Caco-2 (cell line): ENCODE data around the gene GMPR. TPM values are rescaled to one million over a fixed set of nuclear protein-coding genes. Genes with fewer than 3 reads are reported as not detected.

Source experiments
- BruUV-seq: library from RNA; stranded (reverse); fragments of 400-500 nt; replicated peaks from 2 replicates; lab custom pipeline; 2021; lab: Mats Ljungman, UMichigan
- CTCF ChIA-PET: fragments of 300-600 bp; sonication (Branson Sonifier 250); formaldehyde crosslinking; loops from one replicate; lab custom pipeline; 2022; ENCODE audit warnings: antibody characterized with exemption; lab: Charles Lee
- POLR2A ChIA-PET: fragments of 300-600 bp; sonication (Branson Sonifier 250); formaldehyde crosslinking; loops from one replicate; lab custom pipeline; 2022; ENCODE audit warnings: antibody characterized with exemption; lab: Charles Lee
- DNase-seq, 2 experiments: peaks; one replicate each; pipeline versions ENCODE4 v3.0.0 to v3.0.0-alpha.2; 2020 to 2022
- H3K27me3 ChIP-seq: replicated peaks from 2 replicates; pipeline ENCODE4 v1.6.0; 2011; ENCODE audit warnings: low read length; ENCODE audit not compliant: control insufficient read depth, insufficient read depth
- H3K36me3 ChIP-seq: 2 replicates; pipeline ENCODE4 v1.5.1; 2011; ENCODE audit warnings: low read length; ENCODE audit not compliant: control insufficient read depth, insufficient read depth
- H3K4me1 ChIP-seq: fragments of 250-450 bp; sonication (Bioruptor Pico); 2 replicates; pipeline ENCODE4 v1.5.1; 2020; ENCODE audit warnings: mild to moderate bottlenecking
- H3K4me3 ChIP-seq: 2 replicates; pipeline ENCODE4 v1.5.1; 2011; ENCODE audit warnings: low read depth, mild to moderate bottlenecking, control low read depth, low read length
- H3K9me3 ChIP-seq: fragments of 250-450 bp; sonication (Bioruptor Pico); 2 replicates; pipeline ENCODE4 v1.5.1; 2020; ENCODE audit warnings: mild to moderate bottlenecking, moderate library complexity
- H3K27ac Mint-ChIP-seq: one replicate; pipeline ENCODE4 v1.8.0; 2022; ENCODE audit warnings: mixed read lengths; ENCODE audit not compliant: unreplicated experiment
- H3K27me3 Mint-ChIP-seq: one replicate; pipeline ENCODE4 v1.8.0; 2022; ENCODE audit warnings: mixed read lengths; ENCODE audit not compliant: insufficient read depth, unreplicated experiment
- H3K36me3 Mint-ChIP-seq: one replicate; pipeline ENCODE4 v1.8.0; 2022; ENCODE audit warnings: mild to moderate bottlenecking, mixed read lengths; ENCODE audit not compliant: insufficient read depth, unreplicated experiment
- H3K4me1 Mint-ChIP-seq: one replicate; pipeline ENCODE4 v1.8.0; 2022; ENCODE audit warnings: low read depth, mixed read lengths; ENCODE audit not compliant: unreplicated experiment
- H3K4me3 Mint-ChIP-seq: one replicate; pipeline ENCODE4 v1.8.0; 2022; ENCODE audit warnings: mild to moderate bottlenecking, moderate library complexity, mixed read lengths; ENCODE audit not compliant: unreplicated experiment
- H3K9me3 Mint-ChIP-seq: one replicate; pipeline ENCODE4 v1.8.0; 2022; ENCODE audit warnings: mixed read lengths; ENCODE audit not compliant: unreplicated experiment
- intact Hi-C: fragments of 100-400 bp; cut with micrococcal nuclease; formaldehyde crosslinking; loops from one replicate; pipeline ENCODE4 v1.10.0; 2022; ENCODE audit not compliant: unreplicated experiment
- total RNA-seq: library from RNA; stranded (reverse); gene quantifications from 2 replicates; pipeline ENCODE4 v1.2.3, GENCODE V29; 2022
- TF ChIP-seq, protein P1 (sequence below), 2 experiments: fragments of 200-600 bp in 1 of 2; IDR thresholded peaks; 1 replicate in 1 of 2; 2 replicates in 1 of 2; pipeline versions ENCODE4 v1.5.1 to v1.8.0; 2011 to 2022; ENCODE audit warnings: antibody characterized with exemption in 1 of 2, control low read depth in 1 of 2, inconsistent platforms in 1 of 2, low read depth in 1 of 2, low read length in 1 of 2, mild to moderate bottlenecking in 1 of 2, moderate library complexity in 1 of 2; ENCODE audit not compliant: insufficient read depth in 1 of 2, severe bottlenecking in 1 of 2, unreplicated experiment in 1 of 2

GMPR gene
- total RNA-seq, 1 experiment from 2014 or later, result 1.3 TPM

DNA sequence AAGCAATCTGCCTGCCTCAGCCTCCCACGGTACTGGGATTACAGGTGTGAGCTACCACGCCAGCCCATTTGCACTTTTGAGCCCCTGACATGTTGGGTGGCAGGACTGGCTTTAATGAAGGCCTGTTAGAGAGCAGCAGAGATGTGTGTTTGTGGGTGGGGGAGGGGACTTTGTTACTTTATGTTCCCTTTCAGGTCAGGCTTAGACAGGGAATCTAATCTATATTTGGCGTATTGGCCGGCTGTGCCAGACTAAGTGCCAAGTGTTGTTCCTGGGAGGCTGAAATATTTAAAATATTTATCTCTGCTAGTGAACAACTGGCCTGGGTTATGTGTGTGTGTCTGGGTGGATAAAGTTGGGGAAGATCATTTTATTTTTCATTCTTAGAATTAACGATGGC is 6.1 kb downstream of the GMPR start:
- no TSS peak for BruUV-seq
- H3K27ac Mint-ChIP-seq, result no peak overlapping the region
- DNase-seq, result no peak
- H3K9me3 ChIP-seq, result no peaks in the 10 kb centered on the region
- H3K4me1 ChIP-seq, result no peaks in the 10 kb centered on the region; the same call in 1 of the 2 replicates
- no peak overlapping the region for H3K4me3 Mint-ChIP-seq
- no peaks in the 10 kb centered on the region for H3K27me3 ChIP-seq
- H3K4me1 Mint-ChIP-seq, result no peaks in the 10 kb centered on the region
- H3K4me3 ChIP-seq, result no peak overlapping the region
- intact Hi-C loops, result no loop called here
- TF ChIP-seq, protein P1, sequence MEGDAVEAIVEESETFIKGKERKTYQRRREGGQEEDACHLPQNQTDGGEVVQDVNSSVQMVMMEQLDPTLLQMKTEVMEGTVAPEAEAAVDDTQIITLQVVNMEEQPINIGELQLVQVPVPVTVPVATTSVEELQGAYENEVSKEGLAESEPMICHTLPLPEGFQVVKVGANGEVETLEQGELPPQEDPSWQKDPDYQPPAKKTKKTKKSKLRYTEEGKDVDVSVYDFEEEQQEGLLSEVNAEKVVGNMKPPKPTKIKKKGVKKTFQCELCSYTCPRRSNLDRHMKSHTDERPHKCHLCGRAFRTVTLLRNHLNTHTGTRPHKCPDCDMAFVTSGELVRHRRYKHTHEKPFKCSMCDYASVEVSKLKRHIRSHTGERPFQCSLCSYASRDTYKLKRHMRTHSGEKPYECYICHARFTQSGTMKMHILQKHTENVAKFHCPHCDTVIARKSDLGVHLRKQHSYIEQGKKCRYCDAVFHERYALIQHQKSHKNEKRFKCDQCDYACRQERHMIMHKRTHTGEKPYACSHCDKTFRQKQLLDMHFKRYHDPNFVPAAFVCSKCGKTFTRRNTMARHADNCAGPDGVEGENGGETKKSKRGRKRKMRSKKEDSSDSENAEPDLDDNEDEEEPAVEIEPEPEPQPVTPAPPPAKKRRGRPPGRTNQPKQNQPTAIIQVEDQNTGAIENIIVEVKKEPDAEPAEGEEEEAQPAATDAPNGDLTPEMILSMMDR (IDR thresholded peaks at IDR 0.05; ENCODE audit: insufficient read depth in 1 of 2, low read depth in 1 of 2, low read length in 1 of 2, severe bottlenecking in 1 of 2, unreplicated experiment in 1 of 2), result no peak
- ChIA-PET CTCF (interaction anchor here (0.6 kb wide), 1 partner anchor 1543 kb away, joined by 4 read pairs; no protein-coding TSS in a partner anchor), POLR2A (no interaction called here)
- H3K36me3 ChIP-seq, result no peaks in the 10 kb centered on the region
- no peaks in the 10 kb centered on the region for H3K27me3 Mint-ChIP-seq
- no peaks in the 10 kb centered on the region for H3K36me3 Mint-ChIP-seq
- no peaks in the 10 kb centered on the region for H3K9me3 Mint-ChIP-seq

DNA sequence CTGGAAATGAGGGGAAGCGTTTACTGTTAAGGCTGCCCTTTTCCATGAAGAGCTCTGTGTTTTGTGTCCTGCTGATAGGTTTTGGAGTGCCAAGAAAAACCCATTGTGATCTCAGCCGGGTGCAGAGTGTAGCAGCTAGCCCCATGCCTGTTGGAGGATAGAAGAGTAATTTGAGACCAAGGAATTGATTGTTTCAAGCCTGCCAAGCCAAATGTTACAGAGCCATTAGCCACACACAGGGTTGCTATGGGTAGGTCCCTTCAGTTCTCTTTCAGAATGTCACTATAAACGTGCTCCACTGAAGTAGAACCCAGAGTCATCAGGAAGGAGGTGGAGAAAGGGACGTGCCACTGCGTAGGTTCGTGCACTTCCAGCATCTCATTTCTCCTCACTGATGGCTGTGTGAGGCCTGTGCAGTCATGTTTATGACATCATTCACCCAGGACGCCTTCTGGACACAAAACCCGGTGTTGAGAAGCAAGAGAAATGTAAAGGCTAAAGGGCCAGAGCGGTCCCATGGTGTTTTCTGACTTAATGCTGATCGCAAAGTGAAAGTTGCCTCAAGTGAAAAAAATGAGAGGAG is 6.6 kb downstream of the GMPR start:
- Histone ChIP-seq H3K27me3 (no peaks in the 10 kb centered on the region), H3K4me1 (no peaks in the 10 kb centered on the region), H3K9me3 (no peaks in the 10 kb centered on the region), H3K4me3 (no peak overlapping the region), H3K36me3 (no peaks in the 10 kb centered on the region)
- POLR2A ChIA-PET, result no interaction called here
- no peak overlapping the region for H3K4me3 Mint-ChIP-seq
- no peaks in the 10 kb centered on the region for H3K27me3 Mint-ChIP-seq
- CTCF ChIA-PET, result interaction anchor here (0.6 kb wide), 1 partner anchor 1543 kb away, joined by 4 read pairs; no protein-coding TSS in a partner anchor
- no TSS peak for BruUV-seq
- H3K36me3 Mint-ChIP-seq, result no peaks in the 10 kb centered on the region
- TF ChIP-seq, protein P1 (IDR thresholded peaks at IDR 0.05; ENCODE audit: insufficient read depth in 1 of 2, low read depth in 1 of 2, low read length in 1 of 2, severe bottlenecking in 1 of 2, unreplicated experiment in 1 of 2), result no peak
- no peak for DNase-seq
- intact Hi-C loops, result no loop called here
- no peaks in the 10 kb centered on the region for H3K4me1 Mint-ChIP-seq
- no peak overlapping the region for H3K27ac Mint-ChIP-seq
- no peaks in the 10 kb centered on the region for H3K9me3 Mint-ChIP-seq

DNA sequence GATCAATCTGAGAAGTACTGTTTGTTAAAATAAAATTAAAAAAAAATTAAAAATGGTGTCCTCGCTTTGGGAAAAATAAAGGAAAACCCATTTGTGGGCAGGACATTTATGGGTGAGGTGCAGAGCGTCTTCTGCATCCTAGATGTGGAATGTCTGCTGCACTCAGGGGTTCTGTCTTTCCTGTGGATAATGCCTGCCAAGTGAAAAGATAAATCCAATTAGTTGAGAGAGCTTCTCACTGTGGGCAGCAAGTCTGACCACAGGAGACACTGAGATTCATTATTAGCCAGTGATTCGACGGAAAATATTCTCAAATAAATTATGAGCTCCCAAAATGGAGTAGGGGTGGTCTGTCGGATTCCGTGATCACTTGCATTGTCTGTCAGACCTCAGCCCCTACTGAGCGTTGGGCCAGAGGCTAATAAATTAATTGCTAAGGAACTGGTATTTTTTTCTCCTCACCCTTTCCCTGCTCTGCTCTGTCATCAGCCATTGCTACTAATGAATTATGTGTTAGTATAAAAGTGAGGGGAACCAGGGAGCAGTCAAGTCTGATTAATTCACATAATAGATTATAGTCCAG is 10.0 kb downstream of the GMPR start:
- Histone ChIP-seq H3K36me3 (no peaks in the 10 kb centered on the region), H3K27me3 (no peaks in the 10 kb centered on the region), H3K4me1 (no peaks in the 10 kb centered on the region), H3K9me3 (no peaks in the 10 kb centered on the region), H3K4me3 (no peak overlapping the region)
- BruUV-seq, result no TSS peak
- Mint-ChIP-seq H3K27me3 (no peaks in the 10 kb centered on the region), H3K36me3 (no peaks in the 10 kb centered on the region), H3K27ac (no peak overlapping the region), H3K4me1 (no peaks in the 10 kb centered on the region), H3K4me3 (no peak overlapping the region), H3K9me3 (no peaks in the 10 kb centered on the region)
- CTCF ChIA-PET, result no interaction called here
- intact Hi-C loops, result no loop called here
- TF ChIP-seq, protein P1 (IDR thresholded peaks at IDR 0.05; ENCODE audit: insufficient read depth in 1 of 2, low read depth in 1 of 2, low read length in 1 of 2, severe bottlenecking in 1 of 2, unreplicated experiment in 1 of 2), result no peak
- DNase-seq, result no peak
- POLR2A ChIA-PET, result no interaction called here
